ENCODE data around the gene CABP7.

Gene CABP7

GRCh38 chr22:29726106-29726505 is 6.3 kb downstream of the CABP7 start:
- no peak for DNase-seq

GRCh38 chr22:29726512-29727130 is 6.8 kb downstream of the CABP7 start:
- DNase-seq: no peak

DNA sequence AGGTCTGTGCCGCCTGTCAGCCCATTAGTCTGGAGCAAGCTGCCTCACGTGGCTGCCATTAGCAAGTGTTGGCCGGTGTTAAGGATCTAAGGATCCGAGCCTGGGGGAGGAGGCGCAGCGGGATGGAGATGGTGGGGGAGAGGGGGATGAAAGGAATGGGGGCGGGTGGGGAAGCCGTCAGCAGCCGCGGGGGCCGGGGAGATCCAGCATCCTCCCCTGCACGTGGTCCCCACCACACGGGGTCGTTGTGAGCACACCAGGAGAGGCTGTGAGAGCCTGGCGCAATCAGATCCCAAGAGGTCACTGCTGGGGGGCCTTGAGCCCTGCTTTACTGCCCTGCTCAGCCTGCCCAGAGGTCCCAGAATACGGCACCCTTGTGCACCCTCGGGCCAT is 7.3 kb downstream of the CABP7 start:
- no peak for DNase-seq

- no peak for DNase-seq
Observed at GRCh38 chr22:29729161-29729560, 9.4 kb downstream of the CABP7 start.

- no peak for DNase-seq
Observed at GRCh38 chr22:29731058-29731850, 11.5 kb downstream of the CABP7 start.

DNA sequence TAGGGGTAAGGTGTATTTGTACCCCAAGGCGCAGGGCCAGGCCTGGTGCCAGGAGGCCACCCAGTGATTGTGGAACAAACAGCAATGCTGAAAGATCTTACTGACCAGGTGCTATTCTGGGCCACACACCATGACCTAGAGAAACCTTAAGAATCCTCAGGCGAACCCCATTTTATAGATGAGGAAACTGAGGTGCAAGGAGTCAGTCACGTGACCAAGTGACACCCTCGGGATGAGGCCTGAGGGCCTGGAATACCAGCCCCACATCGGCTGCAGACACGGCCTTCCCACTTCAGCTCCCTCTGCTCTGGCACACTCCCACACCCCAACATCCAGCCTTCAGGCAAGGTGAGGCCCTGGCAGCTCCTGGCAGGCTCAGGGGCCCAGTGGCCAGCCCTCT is 13.1 kb downstream of the CABP7 start:
- no peak for DNase-seq

DNA sequence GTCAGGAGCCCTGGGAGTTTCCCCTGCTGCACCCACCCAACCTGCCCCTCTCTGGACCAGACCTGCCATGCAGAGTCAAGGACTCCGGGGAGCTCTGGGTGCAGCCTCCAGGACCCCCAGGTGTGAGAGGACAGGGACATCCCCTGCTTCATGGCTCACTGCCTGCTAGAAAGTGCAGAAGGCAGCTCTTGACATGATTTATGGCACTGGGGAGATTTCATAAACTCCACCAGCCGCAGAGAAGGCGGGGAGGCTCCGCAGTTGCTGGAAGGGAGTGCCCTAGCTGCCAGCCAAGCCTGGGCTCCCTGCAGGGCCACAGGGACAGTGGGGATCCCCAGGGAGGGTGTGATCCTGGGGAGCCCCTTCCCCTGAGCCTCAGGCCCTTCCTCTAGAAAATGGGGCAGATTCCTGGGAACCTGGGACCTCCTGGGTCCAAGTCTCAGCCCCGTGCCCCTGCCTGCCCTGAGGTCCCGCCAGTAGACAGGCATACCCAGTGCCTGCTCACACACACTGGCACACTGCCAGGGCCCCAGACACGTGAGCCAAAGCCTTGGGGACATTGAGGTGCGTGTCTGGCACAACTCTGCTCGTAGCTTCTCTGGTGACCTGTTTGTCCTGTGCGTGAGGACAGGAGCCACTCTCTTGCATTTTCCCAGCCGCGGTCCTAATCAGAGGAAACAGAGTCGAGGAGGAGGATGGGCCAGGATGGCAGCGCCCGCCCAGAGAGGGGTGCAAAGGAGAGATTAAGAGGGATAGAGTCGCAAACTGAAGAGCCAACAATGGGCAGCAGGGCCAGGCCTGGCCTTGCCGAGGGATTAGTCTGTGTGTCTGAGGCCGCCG is 13.8 kb downstream of the CABP7 start:
- DNase-seq: no peak

DNA sequence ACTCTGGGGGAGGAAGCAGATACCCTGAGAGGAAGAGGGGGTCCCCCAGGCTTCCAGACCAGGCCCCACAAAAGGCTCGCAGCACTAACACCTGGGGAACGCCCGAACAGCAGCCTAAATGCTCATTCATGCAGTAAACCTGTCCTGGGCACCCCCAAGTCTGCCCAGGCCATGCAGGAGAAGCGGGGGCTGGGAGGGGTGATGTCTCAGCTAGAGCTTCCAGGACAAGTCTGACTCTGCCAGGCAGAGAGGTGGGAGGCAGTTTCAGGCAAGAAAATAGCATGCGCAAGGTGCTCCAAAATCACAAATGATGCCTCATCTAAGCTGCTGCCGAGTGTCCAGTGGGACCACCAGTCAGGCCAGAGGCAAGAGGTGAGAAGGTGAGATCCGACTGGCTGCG is 14.6 kb downstream of the CABP7 start:
- no peak for DNase-seq

DNA sequence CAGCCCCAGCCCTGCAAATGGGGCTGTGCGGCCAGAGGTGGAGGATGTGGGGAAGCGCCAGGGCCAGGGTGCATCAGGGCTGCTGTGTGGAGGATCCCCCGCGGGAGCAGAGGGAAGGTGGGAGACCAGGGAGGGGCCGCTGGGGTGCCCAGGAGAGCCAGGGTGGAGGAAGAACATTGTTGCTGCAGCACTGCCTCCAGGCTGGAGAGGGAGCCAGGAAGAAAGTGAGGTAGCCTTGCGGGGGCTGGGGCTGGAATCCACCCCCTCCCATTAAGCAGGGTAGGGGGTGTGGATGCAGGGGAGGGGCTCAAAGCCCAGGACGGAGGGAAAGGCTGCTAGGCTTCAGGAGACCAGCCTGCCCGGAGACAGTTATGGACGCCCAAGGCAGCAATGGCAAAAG is 15.0 kb downstream of the CABP7 start:
- no peak for DNase-seq

DNA sequence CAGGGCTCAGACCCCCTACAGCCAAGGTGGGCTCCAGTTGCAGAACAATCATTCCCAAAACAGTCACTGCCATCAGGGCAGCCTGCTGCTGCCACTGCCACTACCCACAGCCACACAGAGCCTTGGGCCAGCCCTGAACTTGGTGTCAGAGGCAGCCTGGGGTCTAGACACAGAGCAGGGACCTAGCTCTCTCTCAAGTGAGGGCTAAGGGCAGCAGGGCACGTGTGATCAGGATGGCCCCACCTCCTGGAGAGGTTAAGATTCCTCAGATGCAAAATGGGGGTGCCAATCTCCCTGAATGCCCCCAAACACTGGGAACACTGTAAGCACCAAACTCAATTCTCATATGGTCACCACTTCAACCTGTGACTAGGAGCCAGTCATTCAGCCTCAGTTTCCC is 15.6 kb downstream of the CABP7 start:
- no peak for DNase-seq

DNA sequence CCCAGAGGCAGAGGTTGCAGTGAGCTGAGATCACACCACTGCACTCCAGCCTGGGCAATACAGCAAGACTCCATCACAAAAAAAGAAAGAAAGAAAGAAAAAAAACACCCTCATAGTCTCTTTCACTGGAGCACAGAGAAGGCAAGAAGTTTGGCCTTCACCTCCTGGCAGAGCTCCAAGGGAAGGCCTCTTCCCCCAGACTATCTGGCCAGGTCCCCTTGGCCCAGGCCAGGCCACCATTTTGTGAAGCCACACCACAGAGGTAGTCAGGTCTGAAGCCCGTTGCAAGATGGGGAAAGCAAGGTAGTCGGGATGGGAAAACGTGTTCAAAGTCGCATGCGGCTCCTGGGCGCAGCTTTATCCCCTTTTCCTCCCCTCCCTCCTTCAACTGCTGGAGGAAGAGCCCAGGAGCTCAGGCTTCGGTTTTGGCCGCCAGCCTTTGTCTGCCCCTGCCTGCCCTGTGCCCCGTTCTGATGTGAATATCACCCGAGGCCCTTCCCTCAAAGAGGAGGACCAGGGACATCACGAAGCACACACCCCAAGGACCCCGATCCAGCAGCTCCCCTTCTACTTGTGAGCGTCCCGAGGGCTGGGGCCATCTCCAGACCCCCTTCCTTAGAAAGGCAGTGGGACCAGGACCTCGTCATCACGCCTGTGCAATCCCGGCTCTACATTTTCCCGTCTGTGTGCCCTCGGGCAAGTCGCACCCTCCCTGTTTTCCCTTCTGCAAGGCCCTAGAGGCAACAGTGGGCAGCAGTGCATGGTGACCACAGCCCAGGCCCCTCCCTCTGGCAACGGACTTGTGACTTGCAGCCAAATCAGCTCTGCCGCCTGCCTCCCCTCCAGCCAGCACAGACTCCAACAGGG is 17.7 kb downstream of the CABP7 start:
- no peak for DNase-seq

DNA sequence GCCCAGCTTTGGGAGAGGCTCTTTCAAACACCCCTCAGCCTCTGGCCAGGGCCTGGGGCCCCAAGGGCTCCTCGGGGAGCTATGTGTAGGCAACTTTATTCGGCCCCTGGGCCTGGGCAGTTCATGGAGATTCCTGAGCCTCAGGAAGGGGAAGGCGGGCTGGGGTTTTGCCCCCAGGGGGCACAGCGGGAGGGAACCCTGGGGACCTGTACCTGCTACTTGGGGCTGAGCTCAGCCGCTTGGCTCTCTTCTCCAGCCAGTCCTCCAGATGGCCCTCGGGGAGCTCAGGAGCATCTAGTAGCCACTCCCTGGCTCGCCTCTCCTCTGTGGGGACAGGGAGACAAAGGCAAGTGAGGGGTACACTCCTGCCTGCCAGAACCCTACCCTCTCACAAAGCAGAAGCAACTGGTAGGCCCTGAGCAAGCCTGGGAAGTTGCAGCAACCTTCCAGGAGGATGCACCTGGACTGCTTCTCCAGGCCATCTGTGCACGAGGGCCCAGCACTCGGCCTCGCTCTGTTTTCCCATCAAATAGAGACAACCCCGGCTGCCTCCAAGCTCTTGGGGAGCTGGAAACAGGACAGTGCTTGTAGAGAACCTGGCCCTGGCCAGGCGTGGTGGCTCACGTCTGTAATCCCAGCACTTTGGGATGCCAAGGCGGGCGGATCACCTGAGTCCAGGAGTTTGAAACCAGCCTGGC is 18.5 kb downstream of the CABP7 start:
- DNase-seq: no peak

- no peak for DNase-seq
Observed at GRCh38 chr22:29739346-29739875, 19.6 kb downstream of the CABP7 start.

- DNase-seq: no peak
Observed at GRCh38 chr22:29740216-29740615, 20.4 kb downstream of the CABP7 start.

- DNase-seq: no peak
Observed at GRCh38 chr22:29741926-29742325, 22.1 kb downstream of the CABP7 start.

GRCh38 chr22:29742326-29742725 is 22.5 kb downstream of the CABP7 start:
- DNase-seq: no peak

- DNase-seq: no peak
Observed at GRCh38 chr22:29744902-29745301, 25.1 kb downstream of the CABP7 start.

- no peak for DNase-seq
Observed at GRCh38 chr22:29747832-29748231, 28.0 kb downstream of the CABP7 start.

GRCh38 chr22:29748248-29748893 is 28.6 kb downstream of the CABP7 start:
- no peak for DNase-seq

- DNase-seq: no peak
Observed at GRCh38 chr22:29750029-29750428, 30.2 kb downstream of the CABP7 start.

Measured in NCI-H1417 treated with DMSO at 0.1 percent for 48 hours (cell line).